COLO668 (cell line): ENCODE measurements around the gene POLRMT.
"Not testable (repeated sequence)": the region's sequence is repeated elsewhere in the genome, so short reads cannot be mapped to it uniquely, and the experiment has no call there.

Experiments used
- DNase-seq: peaks from one replicate; lab custom pipeline; 2025; ENCODE audit not compliant: unreplicated experiment; lab: John Stamatoyannopoulos, UW

POLRMT gene

GRCh38 chr19:595326-596262, 37.7 kb downstream of the POLRMT start:
- no peak for DNase-seq

DNA sequence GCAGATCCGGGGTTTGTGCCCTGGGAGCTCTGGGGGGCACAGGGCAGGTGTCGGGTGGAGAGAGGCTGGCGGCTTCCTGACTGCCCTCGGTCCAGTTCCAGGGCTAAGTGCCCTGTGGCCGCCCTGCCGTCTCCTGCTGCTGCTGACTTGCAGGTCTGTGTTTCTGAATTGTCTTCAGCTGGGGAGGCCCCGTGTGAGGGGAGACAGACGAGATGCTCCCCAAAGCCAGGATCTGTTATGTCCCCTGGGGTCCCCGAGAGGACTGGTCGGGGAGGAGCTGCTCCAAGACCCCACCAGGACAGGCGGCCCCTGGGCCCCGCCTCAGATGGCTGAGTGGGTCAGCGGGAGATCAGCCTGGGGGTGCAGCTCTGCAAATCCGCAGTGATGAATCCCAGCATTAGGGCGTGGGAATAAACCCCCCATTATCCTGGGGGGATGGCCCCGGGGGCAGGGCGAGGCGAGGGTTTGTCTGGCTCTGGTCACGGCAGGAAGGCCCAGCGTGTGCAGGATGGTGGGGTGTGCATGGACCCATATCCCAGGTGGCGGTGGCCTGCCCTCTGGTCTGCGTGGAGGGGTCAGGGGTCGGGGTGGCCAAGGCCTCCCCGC, 39.0 kb downstream of the POLRMT start:
- DNase-seq: no peak

GRCh38 chr19:593505-593904, 39.8 kb downstream of the POLRMT start:
- no peak for DNase-seq

DNA sequence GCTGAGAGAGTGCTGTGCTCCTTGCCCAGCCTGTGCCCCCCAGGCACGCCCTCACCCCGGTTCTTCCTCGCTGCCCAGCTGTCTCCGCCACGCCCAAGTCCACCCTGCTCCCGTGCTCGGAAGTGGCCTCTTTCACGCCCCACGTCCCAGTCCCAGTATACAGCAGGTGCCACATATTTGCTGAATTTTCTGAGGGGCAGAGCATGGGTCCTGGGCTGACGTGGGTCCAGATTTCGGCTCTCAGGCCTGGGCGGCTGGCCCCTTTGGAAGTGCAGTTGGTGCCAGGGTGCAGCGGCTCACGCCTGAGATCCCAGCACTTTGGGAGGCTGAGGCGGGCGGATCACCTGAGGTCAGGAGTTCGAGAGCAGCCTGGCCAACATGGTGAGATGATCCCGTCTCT, 40.3 kb downstream of the POLRMT start:
- no peak for DNase-seq

DNA sequence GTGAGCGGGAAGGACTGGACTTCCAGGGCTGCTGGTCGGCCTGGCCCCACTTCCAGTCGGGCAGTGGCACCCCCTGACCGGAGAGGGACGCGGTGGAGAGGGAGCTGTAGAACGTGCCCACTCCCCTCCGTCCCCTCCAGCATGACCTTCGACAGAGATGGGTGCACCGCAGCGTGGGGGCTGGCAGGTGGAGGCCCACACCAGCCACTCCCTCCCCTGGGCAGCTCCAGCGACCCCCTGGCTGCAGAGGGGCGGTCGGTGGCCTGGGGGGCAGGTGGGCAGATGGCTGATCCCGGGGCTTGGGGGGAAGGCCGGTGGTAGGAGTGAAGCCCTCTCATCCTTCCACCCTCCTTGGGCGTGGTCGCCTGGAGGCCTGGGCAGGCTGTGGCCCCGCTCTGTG, 41.2 kb downstream of the POLRMT start:
- no peak for DNase-seq

GRCh38 chr19:591099-591958, 42.0 kb downstream of the POLRMT start:
- DNase-seq: no peak

- no peak for DNase-seq
Measured at GRCh38 chr19:590750-591098, 42.6 kb downstream of the POLRMT start.

DNA sequence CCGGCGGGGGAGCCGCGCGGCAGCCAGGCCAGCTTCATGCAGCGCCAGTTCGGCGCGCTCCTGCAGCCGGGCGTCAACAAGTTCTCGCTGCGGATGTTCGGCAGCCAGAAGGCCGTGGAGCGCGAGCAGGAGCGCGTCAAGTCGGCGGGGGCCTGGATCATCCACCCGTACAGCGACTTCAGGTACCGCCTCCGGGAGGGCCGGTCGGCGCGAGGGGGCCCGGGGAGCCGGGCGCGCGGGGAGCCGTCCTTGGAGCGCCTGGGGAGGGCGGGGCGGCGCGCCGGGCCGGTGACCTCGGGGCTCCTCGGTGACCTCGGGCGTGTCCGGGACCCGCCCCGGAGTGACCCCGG, 43.0 kb downstream of the POLRMT start:
- peak; percentile 61 for DNase-seq

GRCh38 chr19:589693-590395, 43.5 kb downstream of the POLRMT start, which contains the start of gene HCN2:
Gene HCN2, plus strand, starts transcription at chr19:589881. Its CDS starts 65 bp downstream, at chr19:589946.
- DNase-seq: peak; percentile 26

DNA sequence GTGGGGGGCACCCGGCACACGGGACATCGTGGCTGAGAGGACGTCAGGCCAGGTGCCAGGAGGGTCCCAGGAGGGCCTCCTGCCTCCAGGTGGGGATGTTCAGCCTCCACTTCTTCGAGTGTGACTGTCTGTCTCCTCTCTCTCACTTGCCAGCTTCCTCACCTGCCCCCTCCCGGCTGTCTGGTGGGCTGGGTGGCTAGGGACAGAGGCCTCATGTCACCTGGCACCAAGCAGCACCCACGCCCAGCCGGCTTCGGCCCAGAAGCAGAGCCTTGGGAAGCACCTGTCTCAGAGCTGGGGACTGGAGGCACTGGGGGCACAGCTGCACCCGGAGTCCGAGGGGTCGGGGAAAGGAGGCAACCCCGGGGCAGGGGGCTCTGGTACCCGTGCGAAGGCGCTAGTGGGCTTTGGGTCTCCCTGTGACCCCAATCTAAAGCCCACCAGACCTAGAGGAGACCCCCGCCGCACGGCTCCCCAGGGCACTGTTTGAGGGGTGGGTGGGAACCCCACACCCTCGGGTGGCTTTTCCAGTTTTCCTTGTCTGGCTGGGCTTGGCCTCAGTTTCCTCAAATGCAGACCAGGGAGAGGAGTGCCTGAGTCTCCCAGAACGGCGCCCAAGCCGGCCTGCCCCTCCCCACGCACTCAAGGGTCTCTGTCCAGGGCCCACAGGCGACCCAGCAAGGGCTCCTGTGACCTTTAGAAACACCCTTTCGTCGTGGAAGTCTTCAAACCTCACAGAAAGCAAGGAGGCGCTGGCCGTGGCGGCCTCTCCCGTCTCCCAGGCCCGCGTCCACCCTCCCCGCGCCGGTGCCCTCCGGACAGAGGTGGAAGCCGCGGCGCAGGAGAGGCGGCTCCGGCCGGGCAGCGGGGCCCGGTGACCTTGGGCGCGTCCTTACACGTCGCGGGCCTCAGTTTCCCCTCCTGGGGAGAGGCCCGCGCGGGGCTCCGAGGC, 44.3 kb downstream of the POLRMT start:
- DNase-seq: peak; percentile 73

DNA sequence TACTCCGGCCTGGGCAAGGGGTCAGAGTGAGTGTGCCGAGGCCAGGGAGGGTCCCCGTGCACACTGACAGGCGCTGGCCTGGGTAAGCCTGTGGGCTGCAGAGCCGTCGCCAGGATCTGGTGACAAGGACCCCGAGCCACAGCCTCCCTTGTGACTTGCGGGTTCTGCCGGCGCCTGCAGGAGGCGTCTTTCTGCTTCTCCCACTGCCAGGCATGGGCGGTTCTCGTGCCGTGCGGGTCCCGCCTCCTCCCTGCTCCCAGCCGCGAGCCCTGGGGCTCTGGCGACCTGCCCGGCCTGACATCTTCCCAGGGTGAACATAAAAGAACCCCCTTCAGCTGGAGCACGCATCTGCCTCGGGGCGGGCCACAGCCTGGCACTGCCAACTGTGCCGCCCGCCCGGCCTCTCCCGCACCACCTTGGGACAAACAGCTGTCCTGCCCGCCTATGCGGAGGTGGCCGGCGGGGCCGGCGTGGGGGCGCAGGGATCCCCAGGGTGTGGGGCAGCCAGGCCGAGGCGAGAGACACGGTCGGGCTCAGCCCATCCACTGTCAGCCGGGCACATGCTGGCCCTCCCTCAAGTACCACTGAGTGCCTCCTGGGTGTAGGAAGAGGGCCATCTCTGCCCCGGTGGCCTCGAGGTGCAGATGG, 45.1 kb downstream of the POLRMT start:
- peak; percentile 95 for DNase-seq

DNA sequence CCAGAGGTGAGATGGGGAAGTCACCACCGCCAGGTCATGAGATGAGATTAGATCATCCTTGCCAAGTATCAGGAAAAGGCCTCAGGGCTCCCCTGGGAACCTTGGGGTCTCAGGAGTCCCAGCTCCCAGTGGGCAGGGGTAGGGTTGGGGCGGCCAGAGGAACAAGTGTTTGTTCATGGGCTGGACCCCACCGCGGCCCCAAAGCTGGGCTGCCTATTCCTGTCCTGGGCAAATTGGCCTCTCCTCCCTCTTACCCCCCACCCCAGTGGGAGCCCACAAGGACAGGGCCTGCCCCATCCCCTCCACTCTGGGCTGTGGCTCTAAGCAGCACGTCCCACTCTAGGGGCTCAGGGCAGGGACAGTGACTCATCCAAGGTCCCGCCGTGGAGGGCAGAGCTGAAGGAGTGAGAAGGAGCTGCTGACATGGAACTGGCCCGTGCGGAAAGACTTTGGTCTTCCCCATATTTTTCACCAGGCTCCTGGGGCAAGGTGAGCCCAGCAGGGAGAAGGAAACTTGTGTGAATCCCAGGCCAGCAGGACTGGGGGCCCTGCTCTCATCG, 47.7 kb downstream of the POLRMT start:
- DNase-seq: no peak

- DNase-seq: not testable (repeated sequence)
Measured at GRCh38 chr19:585146-585545, 48.2 kb downstream of the POLRMT start.

DNA sequence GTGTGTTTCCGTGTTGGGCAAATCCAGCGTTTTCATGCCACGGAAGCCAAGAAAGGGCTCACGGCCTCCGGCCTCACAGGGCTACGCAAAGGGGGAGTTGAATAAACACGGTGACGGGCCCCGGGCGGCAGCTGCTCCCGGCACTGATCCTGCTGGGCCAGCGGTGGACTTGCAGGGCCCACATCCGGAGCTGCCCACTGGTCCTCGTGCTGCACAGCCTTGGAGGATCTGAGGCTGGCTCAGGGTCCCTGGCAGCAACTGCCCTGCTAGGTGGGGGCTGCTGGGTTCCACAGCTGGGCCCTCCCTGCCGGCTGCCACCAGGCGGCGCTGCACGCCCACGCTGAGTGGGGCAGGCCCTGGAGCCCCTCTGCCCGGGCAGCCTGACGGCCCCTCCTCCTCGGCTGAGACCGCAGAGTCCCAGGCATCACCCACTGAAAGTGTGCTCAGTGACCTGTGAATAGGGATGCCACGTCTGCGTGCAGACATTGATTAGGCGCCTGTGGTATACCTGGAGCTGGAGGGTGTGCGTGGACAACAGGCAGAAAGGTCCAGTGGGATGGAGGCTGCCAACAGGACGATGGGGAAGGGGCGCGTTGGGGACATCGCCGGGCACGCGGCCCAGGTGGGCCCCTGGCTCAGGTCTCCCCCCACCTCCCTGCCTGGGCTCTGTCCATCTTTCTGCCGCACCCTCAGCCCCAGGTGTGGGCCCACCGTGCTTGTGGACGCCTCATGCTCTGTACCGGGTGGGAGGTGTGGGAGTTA, 48.9 kb downstream of the POLRMT start:
- peak; percentile 61 for DNase-seq

- DNase-seq: no peak
Measured at GRCh38 chr19:583968-584239, 49.4 kb downstream of the POLRMT start.

- DNase-seq: no peak
Measured at GRCh38 chr19:583198-583967, 50.0 kb downstream of the POLRMT start.

DNA sequence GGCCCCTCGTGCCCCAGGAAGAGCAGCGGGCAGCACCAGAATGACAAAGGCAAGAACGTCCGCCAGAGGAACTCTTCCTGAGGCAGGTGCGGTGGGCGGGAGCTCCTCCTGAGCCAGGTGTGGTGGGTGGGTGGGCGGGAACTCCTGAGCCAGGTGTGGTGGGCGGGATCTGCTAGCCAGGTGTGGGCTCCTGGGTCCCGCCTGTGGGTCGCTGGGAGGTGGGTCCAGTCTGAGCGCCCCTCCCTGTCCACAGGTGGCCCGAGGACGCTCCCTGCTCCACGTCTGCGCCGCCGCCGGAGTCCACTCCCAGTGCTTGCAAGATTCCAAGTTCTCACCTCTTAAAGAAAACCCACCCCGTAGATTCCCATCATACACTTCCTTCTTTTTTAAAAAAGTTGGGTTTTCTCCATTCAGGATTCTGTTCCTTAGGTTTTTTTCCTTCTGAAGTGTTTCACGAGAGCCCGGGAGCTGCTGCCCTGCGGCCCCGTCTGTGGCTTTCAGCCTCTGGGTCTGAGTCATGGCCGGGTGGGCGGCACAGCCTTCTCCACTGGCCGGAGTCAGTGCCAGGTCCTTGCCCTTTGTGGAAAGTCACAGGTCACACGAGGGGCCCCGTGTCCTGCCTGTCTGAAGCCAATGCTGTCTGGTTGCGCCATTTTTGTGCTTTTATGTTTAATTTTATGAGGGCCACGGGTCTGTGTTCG, 50.7 kb downstream of the POLRMT start:
- DNase-seq: peak; percentile 36
